ENCODE results near the gene MYMK. TPM values are rescaled to one million over a fixed set of nuclear protein-coding genes. Genes with fewer than 3 reads are reported as not detected.

The MYMK gene
- total RNA-seq, 1 donor from 2014 or later: not detected

- H3K36me3 ChIP-seq: peaks cover 16% of the 10 kb centered on the region
- TF ChIP-seq, protein P1, sequence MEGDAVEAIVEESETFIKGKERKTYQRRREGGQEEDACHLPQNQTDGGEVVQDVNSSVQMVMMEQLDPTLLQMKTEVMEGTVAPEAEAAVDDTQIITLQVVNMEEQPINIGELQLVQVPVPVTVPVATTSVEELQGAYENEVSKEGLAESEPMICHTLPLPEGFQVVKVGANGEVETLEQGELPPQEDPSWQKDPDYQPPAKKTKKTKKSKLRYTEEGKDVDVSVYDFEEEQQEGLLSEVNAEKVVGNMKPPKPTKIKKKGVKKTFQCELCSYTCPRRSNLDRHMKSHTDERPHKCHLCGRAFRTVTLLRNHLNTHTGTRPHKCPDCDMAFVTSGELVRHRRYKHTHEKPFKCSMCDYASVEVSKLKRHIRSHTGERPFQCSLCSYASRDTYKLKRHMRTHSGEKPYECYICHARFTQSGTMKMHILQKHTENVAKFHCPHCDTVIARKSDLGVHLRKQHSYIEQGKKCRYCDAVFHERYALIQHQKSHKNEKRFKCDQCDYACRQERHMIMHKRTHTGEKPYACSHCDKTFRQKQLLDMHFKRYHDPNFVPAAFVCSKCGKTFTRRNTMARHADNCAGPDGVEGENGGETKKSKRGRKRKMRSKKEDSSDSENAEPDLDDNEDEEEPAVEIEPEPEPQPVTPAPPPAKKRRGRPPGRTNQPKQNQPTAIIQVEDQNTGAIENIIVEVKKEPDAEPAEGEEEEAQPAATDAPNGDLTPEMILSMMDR (IDR thresholded peaks at IDR 0.05): no peak
- no peak for DNase-seq
- H3K4me3 ChIP-seq: no peak overlapping the region
- intact Hi-C loops (cut with DNase I): no loop called here
- peaks cover 35% of the 10 kb centered on the region for H3K4me1 ChIP-seq
- no peaks in the 10 kb centered on the region for H3K27me3 ChIP-seq (ENCODE audit: low read depth)
- no peaks in the 10 kb centered on the region for H3K9me3 ChIP-seq
- no peak overlapping the region for H3K27ac ChIP-seq
- ATAC-seq: no peak
These were observed 22.4 kb upstream of the MYMK start for GRCh38 chr9:133547116-133547515.

DNA sequence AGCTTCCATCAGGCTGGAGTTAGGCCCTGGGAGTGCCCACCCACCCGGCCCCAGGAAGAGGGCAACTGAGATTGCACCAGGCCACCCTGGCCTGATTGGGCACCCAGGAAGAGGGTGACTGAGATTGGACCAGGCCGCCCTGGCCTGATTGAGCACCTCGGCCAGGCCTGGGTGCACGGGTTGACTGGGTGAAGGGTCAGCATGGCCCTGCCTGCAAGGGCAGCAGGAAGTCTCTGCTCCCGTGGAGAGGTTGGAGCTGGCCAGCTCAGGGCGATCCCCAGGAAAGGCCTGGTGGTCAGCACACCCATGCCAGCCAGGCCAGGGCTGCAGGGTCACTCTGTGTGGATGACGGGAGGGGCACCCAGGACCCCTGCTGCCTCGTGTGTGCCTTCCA, 21.5 kb upstream of the MYMK start:
- Histone ChIP-seq H3K4me1 (peaks cover 35% of the 10 kb centered on the region), H3K27ac (peak overlapping the region; percentile 60), H3K27me3 (ENCODE audit: low read depth) (no peaks in the 10 kb centered on the region), H3K36me3 (peaks cover 13% of the 10 kb centered on the region), H3K4me3 (no peak overlapping the region), H3K9me3 (no peaks in the 10 kb centered on the region)
- DNase-seq (no peak), ATAC-seq (no peak)
- intact Hi-C loops (cut with DNase I): no loop called here
- TF ChIP-seq, protein P1 (IDR thresholded peaks at IDR 0.05): no peak

GRCh38 chr9:133545494-133546286, 20.9 kb upstream of the MYMK start:
- peak overlapping the region; percentile 60 for H3K27ac ChIP-seq
- peaks cover 37% of the 10 kb centered on the region for H3K4me1 ChIP-seq
- H3K36me3 ChIP-seq: peaks cover 11% of the 10 kb centered on the region
- TF ChIP-seq, protein P1 (IDR thresholded peaks at IDR 0.05): no peak
- ATAC-seq (peak; percentile 21 to 37), DNase-seq (no peak)
- no peaks in the 10 kb centered on the region for H3K27me3 ChIP-seq (ENCODE audit: low read depth)
- no peak overlapping the region for H3K4me3 ChIP-seq
- intact Hi-C loops (cut with DNase I): no loop called here
- H3K9me3 ChIP-seq: no peaks in the 10 kb centered on the region

GRCh38 chr9:133543772-133544467, 19.2 kb upstream of the MYMK start:
- H3K4me3 ChIP-seq: no peak overlapping the region
- H3K4me1 ChIP-seq: peaks cover 55% of the 10 kb centered on the region
- intact Hi-C loops (cut with DNase I): no loop called here
- peak overlapping the region; percentile 11 for H3K27ac ChIP-seq
- ATAC-seq: no peak
- TF ChIP-seq, protein P1 (IDR thresholded peaks at IDR 0.05): no peak
- no peaks in the 10 kb centered on the region for H3K27me3 ChIP-seq (ENCODE audit: low read depth)
- DNase-seq: no peak
- H3K9me3 ChIP-seq: no peaks in the 10 kb centered on the region
- H3K36me3 ChIP-seq: peaks cover 11% of the 10 kb centered on the region

- Histone ChIP-seq H3K4me3 (no peak overlapping the region), H3K9me3 (no peaks in the 10 kb centered on the region), H3K4me1 (peaks cover 63% of the 10 kb centered on the region), H3K36me3 (peaks cover under 1% of the 10 kb centered on the region), H3K27ac (no peak overlapping the region), H3K27me3 (ENCODE audit: low read depth) (no peaks in the 10 kb centered on the region)
- intact Hi-C loops (cut with DNase I): no loop called here
- TF ChIP-seq, protein P1 (IDR thresholded peaks at IDR 0.05): no peak
- no peak for ATAC-seq
- no peak for DNase-seq
These were observed 17.2 kb upstream of the MYMK start for GRCh38 chr9:133542002-133542401.

Measured in lower lobe of right lung (tissue), 2 donors.